K562 (cell line): Measurements from ENCODE around the gene POGZ. TPM values are rescaled to one million over a fixed set of nuclear protein-coding genes. Genes with fewer than 3 reads are reported as not detected.

Experiments used
- ARID1B ChIP-seq: fragments of 450-650 bp; IDR thresholded peaks from 2 replicates; pipeline ENCODE4 v1.6.1; 2016; ENCODE audit warnings: antibody characterized with exemption, mild to moderate bottlenecking, inconsistent platforms
- ATF6 ChIP-seq: sonication (generic); formaldehyde crosslinking; IDR thresholded peaks from 2 replicates; pipeline ENCODE4 v1.4.0; 2020; ENCODE audit warnings: mild to moderate bottlenecking, missing genetic modification reagents
- GTF3C2 ChIP-seq: IDR thresholded peaks from 3 replicates; pipeline ENCODE4 v1.6.1; 2011; ENCODE audit warnings: borderline replicate concordance, mild to moderate bottlenecking, moderate library complexity; ENCODE audit not compliant: insufficient read length; ENCODE audit errors: extremely low read depth
- HDAC3 ChIP-seq: fragments of 450-650 bp; IDR thresholded peaks from 2 replicates; pipeline ENCODE4 v1.6.1; 2018; ENCODE audit warnings: borderline replicate concordance, mild to moderate bottlenecking, moderate library complexity; ENCODE audit not compliant: partially characterized antibody
- JUNB ChIP-seq: fragments of 450-650 bp; formaldehyde crosslinking; conservative IDR thresholded peaks from 2 replicates; pipeline ENCODE4 v1.4.0; 2020; ENCODE audit warnings: mild to moderate bottlenecking
- KLF16 ChIP-seq: IDR thresholded peaks from 2 replicates; pipeline ENCODE4 v1.6.1; 2016; ENCODE audit warnings: antibody characterized with exemption
- RBM14 ChIP-seq: fragments of 200-400 bp; formaldehyde crosslinking; IDR thresholded peaks from 2 replicates; pipeline ENCODE4 v1.6.1; 2018; ENCODE audit warnings: low read depth, mild to moderate bottlenecking, low read length, moderate library complexity, borderline replicate concordance; ENCODE audit not compliant: insufficient read depth
- REST ChIP-seq, 2 experiments: fragments of 450-650 bp; formaldehyde crosslinking in 1 of 2; IDR thresholded peaks; 2 replicates each; pipeline versions ENCODE4 v1.4.0 to v1.6.1; 2014 to 2020; ENCODE audit warnings: mild to moderate bottlenecking in 2 of 2, borderline replicate concordance in 1 of 2, low read depth in 1 of 2
- SMAD4 ChIP-seq: fragments of 250-450 bp; sonication (Bioruptor Pico); conservative IDR thresholded peaks from 2 replicates; pipeline ENCODE4 v1.8.0; 2021; ENCODE audit warnings: inconsistent platforms, mild to moderate bottlenecking, moderate library complexity
- TAF9B ChIP-seq: fragments of 450-650 bp; IDR thresholded peaks from 2 replicates; pipeline ENCODE4 v1.6.1; 2018; ENCODE audit warnings: mild to moderate bottlenecking; ENCODE audit not compliant: partially characterized antibody
- TAL1 ChIP-seq: fragments of 450-650 bp; IDR thresholded peaks from 2 replicates; pipeline ENCODE4 v1.6.1; 2016; ENCODE audit warnings: mild to moderate bottlenecking
- TEAD4 ChIP-seq, 2 experiments: sonication (generic) in 1 of 2; formaldehyde crosslinking in 1 of 2; IDR thresholded peaks; 2 replicates each; pipeline versions ENCODE4 v1.6.1 to v1.8.0; 2012 to 2022; ENCODE audit warnings: borderline replicate concordance in 1 of 2, inconsistent platforms in 1 of 2, low read length in 1 of 2, mild to moderate bottlenecking in 1 of 2, missing genetic modification reagents in 1 of 2
- ZFX ChIP-seq: sonication (generic); formaldehyde crosslinking; IDR thresholded peaks from 2 replicates; pipeline ENCODE4 v1.8.0; 2022; ENCODE audit warnings: mild to moderate bottlenecking, missing genetic modification reagents, moderate library complexity
- polyA plus RNA-seq, 8 experiments: library from polyadenylated mRNA; depleted of rRNA in 4 of 8; stranded (reverse) in 5 of 8; unstranded in 3 of 8; fragments of >200 nt; fragmentation: Nextera tagmentation in 2 of 8; fragmentation: Illumina TruSeq in 1 of 8; extraction: Ambion mirVana in 2 of 8; extraction: Trizol in 1 of 8; gene quantifications; 2 replicates each; pipeline versions ENCODE4 v1.2.1 to v1.2.3, GENCODE V29; 2011 to 2014; ENCODE audit warnings: inconsistent platforms in 1 of 8, missing spikeins in 1 of 8
- total RNA-seq, 7 experiments: library from RNA; depleted of rRNA in 6 of 7; stranded (reverse); fragments of >200 nt in 6 of 7; fragmentation: Illumina TruSeq in 2 of 7; extraction: Trizol in 2 of 7; gene quantifications; 2 replicates each; pipeline versions ENCODE4 v1.2.1 to v1.2.3, GENCODE V29; 2011 to 2021; ENCODE audit warnings: low replicate concordance in 1 of 7

Gene POGZ
- total and polyA plus RNA-seq, 9 of the 15 experiments (the other 6 are each of a cell fraction or from before 2014, with no cell fraction given), result 9.4 to 40.6 (median 21.6) TPM

DNA sequence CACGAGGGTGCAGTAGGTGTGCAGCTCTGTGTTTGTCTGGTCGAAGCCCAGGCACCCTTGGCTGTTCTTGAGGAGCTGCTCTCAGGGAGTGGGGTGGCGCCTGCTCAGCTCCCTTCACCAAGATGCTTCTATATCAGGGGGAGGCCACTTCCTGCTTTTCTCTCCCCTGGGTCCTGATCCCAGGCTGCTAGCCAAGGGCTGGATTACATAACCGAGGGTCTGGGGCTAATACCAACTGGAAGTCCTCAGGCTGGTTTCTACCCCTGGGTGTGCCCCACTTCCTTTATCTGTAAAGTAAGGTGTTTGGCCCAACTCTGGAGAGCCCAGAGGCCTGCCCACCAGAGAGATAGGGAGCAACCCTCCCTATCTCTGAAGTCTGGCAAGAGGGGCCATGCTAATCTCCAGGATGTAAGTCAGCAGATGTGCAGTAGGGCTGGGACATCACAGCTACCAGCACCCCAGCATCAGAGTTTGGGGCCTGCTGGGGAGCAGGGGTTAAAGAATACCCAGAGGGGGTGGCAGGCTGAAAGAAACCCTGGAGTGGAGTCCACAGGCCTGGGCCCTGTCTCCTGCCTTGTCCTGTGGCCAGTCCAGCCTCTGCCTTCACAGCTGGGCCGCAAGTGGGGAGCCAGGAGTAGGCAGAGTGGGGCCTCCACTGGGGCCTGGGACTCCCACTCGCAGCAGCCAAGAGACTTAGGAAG, 88.9 kb downstream of the POGZ start (continued):
- TF ChIP-seq TEAD4 (IDR thresholded peaks at IDR 0.05; ENCODE audit: low read length) (peak; percentile 23; the same call in 1 of the 2 replicates), TEAD4 (CRISPR knock-in tag; IDR thresholded peaks at IDR 0.05; ENCODE audit: borderline replicate concordance) (no peak), HDAC3 (no peak), GTF3C2 (no peak), RBM14 (no peak), REST (IDR thresholded peaks at IDR 0.05; ENCODE audit: borderline replicate concordance) (0 out of 2 replicates have a peak, but pooled peaks have one; percentile 11), REST (CRISPR knock-in tag; IDR thresholded peaks at IDR 0.05; ENCODE audit: low read depth) (no peak), ZFX (CRISPR knock-in tag) (peak; percentile 69), ATF6 (CRISPR knock-in tag) (0 out of 2 replicates have a peak, but pooled peaks have one; percentile 67), KLF16 (0 out of 2 replicates have a peak, but pooled peaks have one; percentile 19), TAL1 (peak; percentile 35; the same call in 1 of the 2 replicates), SMAD4 (CRISPR knock-in tag) (peak; percentile 47), TAF9B (no peak), ARID1B (peak; percentile 65), JUNB (no peak)
